GM21529 (cell line): ENCODE results near the gene GRM7.

Experiments
- ATAC-seq: cut with Tn5 transposase; IDR thresholded peaks from one replicate; pipeline ENCODE4 v1.9.1; 2021; ENCODE audit not compliant: unreplicated experiment

Gene GRM7

GRCh38 chr3:7568526-7569184 is 707.7 kb downstream of the GRM7 start:
- no peak for ATAC-seq

DNA sequence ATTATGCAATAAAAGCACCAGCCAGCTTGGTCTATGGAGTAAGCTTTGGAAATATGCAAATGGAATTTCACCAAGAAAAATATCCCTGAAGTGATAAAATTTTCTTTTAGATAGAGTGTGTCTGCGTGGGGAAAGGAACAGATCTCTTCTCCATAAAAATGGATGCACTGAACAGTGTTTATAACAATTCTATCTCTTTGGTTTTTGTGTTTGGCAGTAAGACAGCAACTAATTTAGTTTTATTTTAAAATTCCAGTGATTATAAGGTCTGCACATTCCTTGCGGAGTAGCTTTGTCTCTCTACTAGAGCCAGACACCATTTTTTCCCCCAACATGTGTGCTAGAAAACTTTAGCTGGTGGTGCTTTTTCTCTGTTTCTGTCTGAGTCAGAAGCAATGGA is 712.4 kb downstream of the GRM7 start:
- ATAC-seq, result no peak

DNA sequence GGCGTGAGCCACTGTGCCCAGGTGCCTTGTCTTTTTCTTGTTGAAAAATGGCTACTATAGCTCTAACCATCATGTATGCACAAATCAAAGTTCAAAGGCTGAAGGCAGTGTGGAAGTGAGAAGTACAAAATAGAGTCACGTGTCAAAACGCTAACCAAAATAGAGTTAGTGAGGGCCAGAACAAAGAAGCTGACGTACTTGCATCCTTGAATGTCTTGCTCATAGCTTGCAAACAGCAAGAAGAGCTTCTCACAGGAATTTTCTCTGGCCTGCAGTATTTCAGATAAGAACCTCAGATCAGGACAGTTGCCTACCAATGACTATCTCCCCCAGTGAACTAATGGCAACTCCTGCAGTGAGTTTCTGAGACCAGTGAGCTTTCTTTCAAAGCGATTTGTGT is 713.5 kb downstream of the GRM7 start:
- no peak for ATAC-seq

- ATAC-seq, result no peak
Observed at GRCh38 chr3:7576071-7576470, 715.2 kb downstream of the GRM7 start.

DNA sequence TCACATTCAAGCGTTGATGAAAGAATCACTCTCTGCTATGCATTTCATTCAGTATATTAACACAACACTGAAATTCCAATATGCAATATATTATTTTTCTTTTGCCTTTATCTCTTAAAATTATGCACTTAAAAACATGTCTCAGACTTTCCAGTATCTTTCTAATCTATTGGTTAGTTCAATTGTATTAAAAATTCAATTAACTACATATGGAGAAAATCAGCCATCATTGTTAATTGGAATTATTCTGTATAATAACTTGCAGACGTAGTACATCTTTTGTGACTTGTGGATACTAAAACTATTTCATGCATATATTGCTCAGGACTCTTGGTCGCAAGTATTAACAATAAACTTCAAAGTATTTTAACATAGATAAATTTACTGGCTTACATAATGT is 715.6 kb downstream of the GRM7 start:
- ATAC-seq, result no peak

DNA sequence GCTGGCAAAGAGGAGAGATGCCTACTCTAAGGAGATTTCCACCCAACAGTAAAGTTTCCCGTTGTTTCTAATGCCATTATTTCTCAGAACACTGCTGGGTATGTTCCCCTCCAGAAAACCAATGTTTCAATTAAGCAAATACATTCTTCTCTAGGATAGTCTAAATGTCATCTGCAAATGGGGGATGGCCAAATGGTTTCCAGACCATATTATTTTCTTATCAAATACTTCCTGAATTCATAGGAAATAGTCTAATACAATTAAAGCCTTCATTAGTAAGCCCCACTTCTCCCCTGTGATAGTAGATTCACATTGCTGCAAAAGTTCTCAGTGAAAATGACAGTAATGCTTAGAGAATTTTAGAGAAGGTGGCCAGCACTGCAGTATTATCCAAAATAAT is 716.6 kb downstream of the GRM7 start:
- no peak for ATAC-seq

- ATAC-seq, result no peak
Observed at GRCh38 chr3:7581831-7582230, 720.9 kb downstream of the GRM7 start.

DNA sequence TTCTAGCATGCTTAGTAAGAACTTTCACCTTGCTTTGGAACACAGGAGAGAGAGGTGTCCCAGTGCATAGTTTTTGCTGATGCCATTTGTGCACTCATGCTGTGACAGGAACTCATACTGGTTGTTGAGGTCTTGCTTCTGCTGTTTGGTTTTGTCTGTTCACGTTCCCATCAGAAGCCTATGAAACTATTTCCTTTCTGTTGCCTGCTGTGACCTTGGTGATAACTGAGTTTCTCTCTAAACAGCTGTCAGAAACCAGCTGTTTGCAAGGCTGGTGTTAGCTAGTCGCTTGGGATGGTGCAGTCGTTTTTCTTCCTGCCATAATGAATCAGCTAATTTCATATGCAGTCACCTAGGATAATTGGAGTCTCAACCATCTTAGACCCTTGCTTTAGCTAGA is 724.1 kb downstream of the GRM7 start:
- no peak for ATAC-seq

- ATAC-seq, result no peak
Observed at GRCh38 chr3:7588236-7588635, 727.3 kb downstream of the GRM7 start.

GRCh38 chr3:7589526-7589925 is 728.6 kb downstream of the GRM7 start:
- no peak for ATAC-seq

- ATAC-seq, result no peak
Observed at GRCh38 chr3:7602297-7602696, 741.4 kb downstream of the GRM7 start.

DNA sequence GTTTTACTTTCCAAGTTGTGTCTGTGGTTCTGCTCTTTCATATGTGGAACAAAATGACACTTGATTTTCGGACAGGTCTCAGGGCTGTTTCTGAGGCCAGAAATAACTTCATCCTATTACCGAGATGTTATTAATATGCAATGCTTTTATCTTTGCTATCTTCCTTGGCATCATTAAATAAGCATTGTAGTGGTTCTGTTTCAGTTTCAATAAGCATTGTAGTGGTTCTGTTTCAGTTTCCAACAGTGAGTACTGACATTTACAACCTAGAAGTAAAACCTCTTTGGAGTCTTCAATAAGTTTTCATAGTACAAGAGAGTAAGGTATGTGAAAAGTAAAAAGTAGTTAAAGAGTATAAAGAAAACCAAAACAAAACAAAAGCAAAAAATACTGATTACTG is 746.2 kb downstream of the GRM7 start:
- ATAC-seq, result no peak

DNA sequence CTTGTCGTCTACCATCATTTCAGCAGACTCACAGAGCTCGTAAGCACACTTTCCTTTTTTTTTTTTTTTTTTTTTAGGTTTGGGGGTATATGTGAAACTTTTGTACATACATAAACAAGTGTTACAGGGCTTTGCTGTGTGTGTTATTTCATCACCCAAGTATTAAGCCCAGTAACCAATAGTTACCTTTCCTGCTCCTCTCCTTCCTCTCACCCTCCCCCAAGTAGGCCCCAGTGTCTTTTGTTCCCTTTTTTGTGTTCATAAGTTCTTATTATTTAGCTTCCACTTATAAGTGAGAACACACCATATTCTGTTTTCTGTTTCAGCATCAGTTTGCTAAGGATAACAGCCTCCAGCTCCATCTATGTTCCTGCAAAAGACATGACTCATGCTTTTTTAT is 746.8 kb downstream of the GRM7 start:
- no peak for ATAC-seq

DNA sequence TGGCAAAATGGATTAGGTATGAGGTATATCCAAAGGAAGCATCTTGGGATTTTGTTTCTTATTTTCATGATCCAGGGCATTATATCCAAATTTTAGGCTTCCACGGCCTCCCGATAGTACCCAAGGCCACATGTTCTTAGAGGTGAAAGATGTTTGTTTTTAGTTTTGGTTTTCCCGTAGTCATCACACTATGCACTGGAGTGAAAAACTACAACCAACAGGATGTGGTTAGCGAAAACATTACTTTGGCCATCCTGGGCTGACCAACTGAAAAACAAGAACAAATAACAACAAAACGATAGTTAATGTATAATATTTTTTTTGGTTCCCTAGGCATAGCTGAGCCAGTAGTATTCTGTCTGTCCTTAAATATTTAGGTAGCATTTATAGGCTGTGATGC is 749.7 kb downstream of the GRM7 start:
- no peak for ATAC-seq

- ATAC-seq, result no peak
Observed at GRCh38 chr3:7615043-7615442, 754.1 kb downstream of the GRM7 start.

GRCh38 chr3:7618606-7619005 is 757.7 kb downstream of the GRM7 start:
- no peak for ATAC-seq

GRCh38 chr3:7620401-7620800 is 759.5 kb downstream of the GRM7 start:
- ATAC-seq, result no peak

DNA sequence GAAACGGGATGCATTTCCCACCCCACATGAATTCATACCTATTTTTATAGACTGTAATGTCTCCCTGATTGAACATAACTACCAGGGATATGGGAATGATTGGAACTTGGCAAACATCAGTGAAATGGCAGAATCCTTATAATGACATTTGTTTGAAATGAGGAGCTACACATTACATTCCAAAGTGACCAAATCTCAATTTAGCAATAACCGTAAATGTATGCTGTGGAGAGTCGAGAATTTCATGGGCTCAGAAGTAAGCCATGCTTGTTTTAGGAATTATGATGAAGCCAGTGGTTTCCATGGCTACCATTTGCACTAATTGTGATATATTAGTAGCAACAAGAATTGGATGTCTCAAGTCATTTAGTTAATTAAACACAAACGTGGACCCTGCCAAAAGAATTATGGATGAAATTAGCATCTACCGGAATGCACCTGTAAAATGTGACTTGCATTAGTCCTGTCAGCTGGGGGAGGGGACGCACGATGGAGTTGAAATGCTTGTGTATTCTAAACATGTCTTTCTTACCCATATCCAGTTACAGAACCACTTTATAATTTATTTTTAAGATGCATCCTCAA is 760.2 kb downstream of the GRM7 start:
- ATAC-seq, result no peak

GRCh38 chr3:7621651-7622050 is 760.7 kb downstream of the GRM7 start:
- no peak for ATAC-seq

DNA sequence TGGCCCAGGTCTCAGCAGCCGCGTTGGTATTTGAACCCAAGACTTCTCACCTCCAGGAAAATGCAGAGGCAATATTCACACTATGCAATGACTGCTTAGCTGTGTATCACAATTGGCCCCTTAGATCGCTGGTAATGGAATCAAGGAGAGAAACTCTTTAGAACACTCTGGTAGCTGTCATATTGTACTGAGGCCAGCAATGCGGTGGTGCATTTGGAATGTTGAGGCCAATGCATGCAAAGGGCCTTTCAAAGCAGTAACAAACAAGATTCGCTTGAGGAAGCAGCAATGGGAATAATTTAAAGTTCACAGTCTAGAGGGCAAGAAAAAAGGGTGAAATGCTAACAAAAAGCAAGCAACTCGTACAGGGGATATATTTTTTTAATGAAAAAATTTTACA is 764.1 kb downstream of the GRM7 start:
- no peak for ATAC-seq

GRCh38 chr3:7630351-7630911 is 769.5 kb downstream of the GRM7 start:
- no peak for ATAC-seq

DNA sequence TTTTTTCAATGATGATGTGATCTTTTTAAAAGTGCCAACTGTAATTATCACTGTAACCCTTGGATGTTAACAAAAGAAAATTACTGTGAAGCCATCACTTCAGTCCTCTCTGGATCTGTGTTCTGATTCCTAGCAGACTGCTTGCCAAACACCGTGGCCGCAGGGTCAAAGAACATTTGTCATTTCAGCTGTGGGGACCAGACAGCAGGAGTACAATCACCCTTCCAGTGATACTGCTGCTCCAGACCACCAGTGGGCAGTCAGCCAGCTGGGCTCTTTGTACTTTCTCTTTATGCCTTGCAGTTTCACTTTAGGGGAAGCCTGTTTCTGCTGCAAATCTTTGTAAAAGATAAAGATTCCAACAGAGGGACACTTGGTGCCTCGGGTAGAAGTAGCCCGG is 770.0 kb downstream of the GRM7 start:
- ATAC-seq, result no peak

- no peak for ATAC-seq
Observed at GRCh38 chr3:7632305-7632704, 771.4 kb downstream of the GRM7 start.
